ENCODE data around the gene SMG6.

The SMG6 gene

GRCh38 chr17:2178798-2179501 lies 124.6 kb downstream of the SMG6 start:
- peak overlapping the region in 1 of 2 donors; percentile 58 for H3K9ac ChIP-seq (ENCODE audit: low read length in 2 of 2)
- H3K4me1 ChIP-seq (ENCODE audit: control insufficient read depth, insufficient read depth, low read length) = peaks cover 82% of the 10 kb centered on the region
- peak overlapping the region; percentile 93 for H3K27ac ChIP-seq (ENCODE audit: low read length)

DNA sequence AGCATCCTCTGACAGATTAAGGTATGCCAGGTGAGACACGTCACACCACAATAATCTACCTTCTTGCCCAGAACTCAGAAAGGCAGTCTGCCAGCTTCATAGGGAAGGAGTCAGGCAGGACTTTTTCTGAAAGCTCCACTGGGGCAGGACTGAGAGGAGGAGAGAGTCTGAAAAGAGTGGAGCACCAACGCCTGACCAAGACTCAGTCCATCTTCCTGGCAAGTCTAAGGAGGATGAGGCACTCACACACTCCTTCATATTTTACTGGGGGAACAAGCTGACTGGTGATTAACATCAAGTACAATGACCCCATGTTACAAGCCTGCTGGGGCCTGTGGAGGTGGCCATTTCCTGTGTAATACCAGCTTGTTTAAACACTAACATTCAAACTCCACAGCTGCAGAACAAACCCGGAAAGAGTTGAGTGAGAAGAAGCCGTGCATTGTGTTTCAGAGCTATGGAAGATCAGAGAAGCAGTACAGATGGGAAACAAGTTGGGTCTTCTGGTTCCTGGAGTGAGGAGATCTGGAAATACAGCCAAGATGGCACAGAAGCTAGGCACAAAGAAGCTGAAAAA lies 126.3 kb downstream of the SMG6 start:
- H3K36me3 ChIP-seq (ENCODE audit: control insufficient read depth in 2 of 2, insufficient read depth in 2 of 2, low read length in 2 of 2) = peaks cover 0 to 6% of the 10 kb centered on the region in 2 donors

More at GRCh38 chr17:2178798-2179501, 124.6 kb downstream of the SMG6 start:
- Histone ChIP-seq H3K9me3 (ENCODE audit: control insufficient read depth in 2 of 2, low read length in 2 of 2) (no peaks in the 10 kb centered on the region), H3K36me3 (ENCODE audit: control insufficient read depth in 2 of 2, insufficient read depth in 2 of 2, low read length in 2 of 2) (peaks cover 0 to 6% of the 10 kb centered on the region in 2 donors), H3K4me3 (ENCODE audit: low read length in 2 of 2) (peak overlapping the region in 1 of 2 donors; percentile 30), H3K27me3 (ENCODE audit: control insufficient read depth in 1 of 2, insufficient read depth in 2 of 2, low read length in 2 of 2) (no peaks in the 10 kb centered on the region)

GRCh38 chr17:2176499-2177169 lies 127.0 kb downstream of the SMG6 start:
- Histone ChIP-seq H3K9ac (ENCODE audit: low read length in 2 of 2) (no peak overlapping the region), H3K27ac (ENCODE audit: low read length) (peak overlapping the region; percentile 88), H3K4me3 (ENCODE audit: low read length in 2 of 2) (no peak overlapping the region), H3K36me3 (ENCODE audit: control insufficient read depth in 2 of 2, insufficient read depth in 2 of 2, low read length in 2 of 2) (peaks cover 0 to 6% of the 10 kb centered on the region in 2 donors), H3K27me3 (ENCODE audit: control insufficient read depth in 1 of 2, insufficient read depth in 2 of 2, low read length in 2 of 2) (no peaks in the 10 kb centered on the region), H3K4me1 (ENCODE audit: control insufficient read depth, insufficient read depth, low read length) (peaks cover 92% of the 10 kb centered on the region), H3K9me3 (ENCODE audit: control insufficient read depth in 2 of 2, low read length in 2 of 2) (no peaks in the 10 kb centered on the region)

More for the DNA sequence above, 126.3 kb downstream of the SMG6 start:
- H3K27me3 ChIP-seq (ENCODE audit: control insufficient read depth in 1 of 2, insufficient read depth in 2 of 2, low read length in 2 of 2) = no peaks in the 10 kb centered on the region
- H3K27ac ChIP-seq (ENCODE audit: low read length) = peak overlapping the region; percentile 93
- peaks cover 94% of the 10 kb centered on the region for H3K4me1 ChIP-seq (ENCODE audit: control insufficient read depth, insufficient read depth, low read length)
- H3K9me3 ChIP-seq (ENCODE audit: control insufficient read depth in 2 of 2, low read length in 2 of 2) = no peaks in the 10 kb centered on the region
- H3K9ac ChIP-seq (ENCODE audit: low read length in 2 of 2) = no peak overlapping the region
- H3K4me3 ChIP-seq (ENCODE audit: low read length in 2 of 2) = no peak overlapping the region

- Histone ChIP-seq H3K4me1 (ENCODE audit: control insufficient read depth, insufficient read depth, low read length) (peaks cover 82% of the 10 kb centered on the region), H3K36me3 (ENCODE audit: control insufficient read depth in 2 of 2, insufficient read depth in 2 of 2, low read length in 2 of 2) (peaks cover 0 to 6% of the 10 kb centered on the region in 2 donors), H3K27ac (ENCODE audit: low read length) (peak overlapping the region; percentile 88), H3K27me3 (ENCODE audit: control insufficient read depth in 1 of 2, insufficient read depth in 2 of 2, low read length in 2 of 2) (no peaks in the 10 kb centered on the region), H3K4me3 (ENCODE audit: low read length in 2 of 2) (peak overlapping the region in 1 of 2 donors; percentile 64), H3K9ac (ENCODE audit: low read length in 2 of 2) (peak overlapping the region in 1 of 2 donors; percentile 51), H3K9me3 (ENCODE audit: control insufficient read depth in 2 of 2, low read length in 2 of 2) (no peaks in the 10 kb centered on the region)
Measured at GRCh38 chr17:2175294-2175628, 128.3 kb downstream of the SMG6 start.

DNA sequence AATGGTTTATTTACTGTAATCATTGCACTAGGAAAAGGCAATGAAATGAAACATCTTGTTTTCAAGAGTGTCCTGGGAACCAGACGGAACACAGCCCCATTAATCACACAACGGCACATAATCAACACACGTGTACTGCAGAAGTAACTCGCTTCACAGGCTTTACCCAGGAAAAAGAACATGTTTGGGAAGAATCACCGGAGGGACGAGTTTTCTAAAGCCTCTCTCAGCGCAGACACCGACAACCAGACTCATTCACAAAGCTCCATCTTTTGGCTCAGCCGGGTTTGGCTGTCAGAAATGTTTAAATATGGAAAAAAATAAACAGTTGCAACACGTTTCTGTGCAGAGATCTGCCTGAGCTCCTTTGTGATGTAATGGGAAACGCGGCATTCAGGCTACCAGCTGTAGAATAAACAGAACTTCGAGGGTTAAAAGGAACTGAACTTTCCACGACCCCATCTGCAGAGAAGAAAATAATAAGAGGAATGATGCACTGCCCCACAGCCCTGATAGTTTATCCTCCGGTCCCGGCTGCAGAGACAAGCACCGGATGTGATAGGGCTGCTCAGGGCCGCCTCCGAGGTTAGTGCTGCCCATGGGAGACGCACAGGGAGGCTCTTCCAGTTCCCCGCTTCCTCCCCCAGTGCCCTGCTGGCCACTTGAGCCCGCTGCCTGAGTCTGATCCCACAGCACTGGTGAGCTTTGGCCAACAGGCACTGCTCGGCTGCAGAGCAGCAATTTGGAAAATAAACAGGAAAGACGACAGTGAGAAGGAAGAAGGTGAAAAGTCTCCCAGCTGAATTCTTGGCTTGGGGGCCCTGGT lies 128.9 kb downstream of the SMG6 start:
- H3K9ac ChIP-seq (ENCODE audit: low read length in 2 of 2) = peak overlapping the region in 1 of 2 donors; percentile 51
- H3K36me3 ChIP-seq (ENCODE audit: control insufficient read depth in 2 of 2, insufficient read depth in 2 of 2, low read length in 2 of 2) = peaks cover 4 to 12% of the 10 kb centered on the region in 2 donors
- H3K9me3 ChIP-seq (ENCODE audit: control insufficient read depth in 2 of 2, low read length in 2 of 2) = no peaks in the 10 kb centered on the region
- H3K27me3 ChIP-seq (ENCODE audit: control insufficient read depth in 1 of 2, insufficient read depth in 2 of 2, low read length in 2 of 2) = no peaks in the 10 kb centered on the region
- H3K4me3 ChIP-seq (ENCODE audit: low read length in 2 of 2) = peak overlapping the region in 1 of 2 donors; percentile 64
- H3K27ac ChIP-seq (ENCODE audit: low read length) = peak overlapping the region; percentile 88
- peaks cover 76% of the 10 kb centered on the region for H3K4me1 ChIP-seq (ENCODE audit: control insufficient read depth, insufficient read depth, low read length)

- Histone ChIP-seq H3K36me3 (ENCODE audit: control insufficient read depth in 2 of 2, insufficient read depth in 2 of 2, low read length in 2 of 2) (peaks cover 8 to 16% of the 10 kb centered on the region in 2 donors), H3K9ac (ENCODE audit: low read length in 2 of 2) (peak overlapping the region in 1 of 2 donors; percentile 21), H3K27me3 (ENCODE audit: control insufficient read depth in 1 of 2, insufficient read depth in 2 of 2, low read length in 2 of 2) (no peaks in the 10 kb centered on the region), H3K4me3 (ENCODE audit: low read length in 2 of 2) (peak overlapping the region in 1 of 2 donors; percentile 64), H3K4me1 (ENCODE audit: control insufficient read depth, insufficient read depth, low read length) (peaks cover 73% of the 10 kb centered on the region), H3K9me3 (ENCODE audit: control insufficient read depth in 2 of 2, low read length in 2 of 2) (no peaks in the 10 kb centered on the region), H3K27ac (ENCODE audit: low read length) (peak overlapping the region; percentile 88)
Measured at GRCh38 chr17:2174014-2174413, 129.6 kb downstream of the SMG6 start.

GRCh38 chr17:2172999-2173398 lies 130.6 kb downstream of the SMG6 start:
- Histone ChIP-seq H3K36me3 (ENCODE audit: control insufficient read depth in 2 of 2, insufficient read depth in 2 of 2, low read length in 2 of 2) (peaks cover 8 to 16% of the 10 kb centered on the region in 2 donors), H3K4me3 (ENCODE audit: low read length in 2 of 2) (peak overlapping the region in 1 of 2 donors; percentile 54), H3K27ac (ENCODE audit: low read length) (peak overlapping the region; percentile 88), H3K4me1 (ENCODE audit: control insufficient read depth, insufficient read depth, low read length) (peaks cover 65% of the 10 kb centered on the region), H3K9me3 (ENCODE audit: control insufficient read depth in 2 of 2, low read length in 2 of 2) (no peaks in the 10 kb centered on the region), H3K9ac (ENCODE audit: low read length in 2 of 2) (peak overlapping the region; percentile 29 to 58), H3K27me3 (ENCODE audit: control insufficient read depth in 1 of 2, insufficient read depth in 2 of 2, low read length in 2 of 2) (no peaks in the 10 kb centered on the region)

- Histone ChIP-seq H3K27me3 (ENCODE audit: control insufficient read depth in 1 of 2, insufficient read depth in 2 of 2, low read length in 2 of 2) (no peaks in the 10 kb centered on the region), H3K36me3 (ENCODE audit: control insufficient read depth in 2 of 2, insufficient read depth in 2 of 2, low read length in 2 of 2) (peaks cover 11 to 14% of the 10 kb centered on the region in 2 donors), H3K9ac (ENCODE audit: low read length in 2 of 2) (peak overlapping the region; percentile 29 to 62), H3K4me3 (ENCODE audit: low read length in 2 of 2) (peak overlapping the region; percentile 23 to 54), H3K9me3 (ENCODE audit: control insufficient read depth in 2 of 2, low read length in 2 of 2) (no peaks in the 10 kb centered on the region), H3K27ac (ENCODE audit: low read length) (peak overlapping the region; percentile 88), H3K4me1 (ENCODE audit: control insufficient read depth, insufficient read depth, low read length) (peaks cover 57% of the 10 kb centered on the region)
Measured at GRCh38 chr17:2172077-2172851, 131.3 kb downstream of the SMG6 start.

DNA sequence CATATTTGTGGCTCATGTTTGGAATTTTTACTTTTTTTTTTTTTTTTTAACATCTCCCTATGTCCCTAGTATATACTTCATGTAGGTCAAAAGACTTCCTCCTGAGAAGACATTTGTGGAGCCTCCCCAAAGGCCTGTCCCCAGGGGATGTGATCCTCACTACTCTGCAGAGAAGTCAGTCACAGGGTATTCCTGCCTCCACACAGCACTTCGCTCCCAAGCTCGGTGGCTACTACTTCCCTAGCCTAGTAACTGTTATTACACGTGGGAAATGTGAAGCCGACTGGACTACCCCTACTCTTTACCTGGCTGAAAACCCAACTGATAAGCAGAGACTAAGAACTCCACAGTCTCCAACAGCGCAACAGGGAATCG lies 131.9 kb downstream of the SMG6 start:
- peak overlapping the region; percentile 23 to 54 for H3K4me3 ChIP-seq (ENCODE audit: low read length in 2 of 2)
- H3K36me3 ChIP-seq (ENCODE audit: control insufficient read depth in 2 of 2, insufficient read depth in 2 of 2, low read length in 2 of 2) = peaks cover 10 to 14% of the 10 kb centered on the region in 2 donors
- H3K4me1 ChIP-seq (ENCODE audit: control insufficient read depth, insufficient read depth, low read length) = peaks cover 52% of the 10 kb centered on the region
- peak overlapping the region; percentile 88 for H3K27ac ChIP-seq (ENCODE audit: low read length)
- peak overlapping the region; percentile 3 to 62 for H3K9ac ChIP-seq (ENCODE audit: low read length in 2 of 2)
- no peaks in the 10 kb centered on the region for H3K27me3 ChIP-seq (ENCODE audit: control insufficient read depth in 1 of 2, insufficient read depth in 2 of 2, low read length in 2 of 2)
- no peaks in the 10 kb centered on the region for H3K9me3 ChIP-seq (ENCODE audit: control insufficient read depth in 2 of 2, low read length in 2 of 2)
